ENCODE data around the gene XPO5.
A peak's percentile ranks its signal among the peaks of the same experiment; 100 is the strongest.
"Not testable (repeated sequence)": the region's sequence is repeated elsewhere in the genome, so short reads cannot be mapped to it uniquely, and the experiment has no call there.

Gene XPO5

DNA sequence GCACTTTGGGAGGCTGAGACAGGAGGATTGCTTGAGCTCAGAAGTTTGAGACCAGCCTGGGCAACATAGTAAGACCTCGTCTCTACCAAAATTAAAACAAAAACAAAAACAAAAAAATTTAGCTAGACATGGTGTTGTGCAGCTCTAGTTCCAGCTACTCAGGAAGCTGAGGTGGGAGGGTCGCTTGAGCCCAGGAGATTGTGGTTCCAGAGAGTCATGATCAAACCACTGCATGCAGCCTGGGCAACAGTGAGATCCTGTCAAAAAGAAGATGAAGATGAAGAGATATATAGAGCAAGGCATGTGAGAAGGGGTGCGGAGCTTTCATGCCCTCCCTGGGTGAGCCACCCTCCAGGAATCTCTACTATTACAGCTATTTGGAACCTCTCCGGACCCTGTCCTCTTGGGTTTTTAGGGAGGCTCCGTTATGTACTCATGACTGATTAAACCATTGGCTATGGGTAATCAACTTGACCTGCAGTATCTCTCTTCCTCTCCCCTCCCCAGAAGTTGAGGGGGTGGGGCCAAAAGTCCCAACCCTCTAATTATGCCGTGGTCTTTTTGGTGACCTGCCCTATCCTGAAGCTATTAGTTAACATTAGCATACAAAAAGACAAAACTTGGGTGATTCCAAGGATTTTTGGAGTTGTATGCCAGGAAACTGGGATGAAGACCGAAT is 9.2 kb upstream of the XPO5 start:
- H3K79me2 ChIP-seq (ENCODE audit: control insufficient read depth, insufficient read depth, low read length, unreplicated experiment), result peaks cover 19% of the 10 kb centered on the region
- H3K27me3 ChIP-seq (ENCODE audit: insufficient read depth, low read length), result no peaks in the 10 kb centered on the region
- H3K4me1 ChIP-seq (ENCODE audit: control insufficient read depth, insufficient read depth, low read length, unreplicated experiment), result peaks cover 34% of the 10 kb centered on the region
- peak overlapping the region; percentile 69 for H3K27ac ChIP-seq (ENCODE audit: low read depth, low read length)
- H3K4me3 ChIP-seq (ENCODE audit: low read depth, low read length), result no peak overlapping the region
- H3K36me3 ChIP-seq (ENCODE audit: insufficient read depth, low read length), result peaks cover 41% of the 10 kb centered on the region
- H2AFZ ChIP-seq (ENCODE audit: low read length, unreplicated experiment), result peak overlapping the region; percentile 12

DNA sequence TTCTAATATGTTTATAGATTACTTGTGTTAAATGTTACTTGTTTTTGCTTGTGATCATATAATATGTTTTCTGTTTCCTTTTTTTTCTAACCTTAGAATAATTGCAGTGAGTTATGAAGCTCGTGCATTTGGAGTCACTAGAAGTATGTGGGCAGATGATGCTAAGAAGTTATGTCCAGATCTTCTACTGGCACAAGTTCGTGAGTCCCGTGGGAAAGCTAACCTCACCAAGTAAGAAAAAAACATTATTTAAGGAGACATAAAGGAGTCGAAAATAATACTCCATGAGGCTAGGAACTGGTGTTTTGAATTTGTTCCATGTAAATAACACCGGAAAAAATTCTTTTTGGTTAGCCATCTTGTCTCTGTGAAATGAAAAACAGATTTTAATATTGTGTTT is 7.1 kb upstream of the XPO5 start:
- Histone ChIP-seq H3K36me3 (ENCODE audit: insufficient read depth, low read length) (peaks cover 30% of the 10 kb centered on the region), H3K27me3 (ENCODE audit: insufficient read depth, low read length) (no peaks in the 10 kb centered on the region), H3K4me1 (ENCODE audit: control insufficient read depth, insufficient read depth, low read length, unreplicated experiment) (peaks cover 50% of the 10 kb centered on the region), H3K4me3 (ENCODE audit: low read depth, low read length) (no peak overlapping the region), H3K79me2 (ENCODE audit: control insufficient read depth, insufficient read depth, low read length, unreplicated experiment) (peaks cover 37% of the 10 kb centered on the region), H2AFZ (ENCODE audit: low read length, unreplicated experiment) (peak overlapping the region; percentile 21), H3K27ac (ENCODE audit: low read depth, low read length) (peak overlapping the region; percentile 69)

DNA sequence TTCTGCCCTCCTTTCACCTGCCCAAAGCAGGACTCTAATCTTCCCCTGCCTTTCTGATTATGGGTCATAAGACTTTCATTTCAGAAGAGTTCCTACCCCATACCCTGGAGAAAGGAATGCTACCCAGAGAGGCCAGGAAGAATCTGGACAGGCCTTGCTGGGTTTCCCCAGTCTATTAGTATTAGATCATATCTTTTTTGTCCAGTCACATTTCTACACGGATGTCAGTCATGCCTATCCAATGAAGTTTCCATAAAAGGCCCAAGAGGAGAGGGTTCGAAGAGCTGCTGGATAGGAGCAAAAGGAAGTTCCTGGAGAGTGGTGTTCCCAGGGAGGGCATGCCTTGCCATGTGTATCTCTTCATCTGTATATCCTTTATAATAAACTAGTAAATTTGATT is 3.3 kb upstream of the XPO5 start:
- Histone ChIP-seq H2AFZ (ENCODE audit: low read length, unreplicated experiment) (no peak overlapping the region), H3K4me1 (ENCODE audit: control insufficient read depth, insufficient read depth, low read length, unreplicated experiment) (peaks cover 44% of the 10 kb centered on the region), H3K27me3 (ENCODE audit: insufficient read depth, low read length) (no peaks in the 10 kb centered on the region), H3K36me3 (ENCODE audit: insufficient read depth, low read length) (peaks cover 12% of the 10 kb centered on the region), H3K4me3 (ENCODE audit: low read depth, low read length) (peak overlapping the region; percentile 87), H3K27ac (ENCODE audit: low read depth, low read length) (peak overlapping the region; percentile 52), H3K79me2 (ENCODE audit: control insufficient read depth, insufficient read depth, low read length, unreplicated experiment) (peaks cover 66% of the 10 kb centered on the region)

GRCh38 chr6:43578748-43579147 is 2.9 kb upstream of the XPO5 start:
- Histone ChIP-seq H3K27me3 (ENCODE audit: insufficient read depth, low read length) (no peaks in the 10 kb centered on the region), H2AFZ (ENCODE audit: low read length, unreplicated experiment) (no peak overlapping the region), H3K4me3 (ENCODE audit: low read depth, low read length) (peak overlapping the region; percentile 87)

DNA sequence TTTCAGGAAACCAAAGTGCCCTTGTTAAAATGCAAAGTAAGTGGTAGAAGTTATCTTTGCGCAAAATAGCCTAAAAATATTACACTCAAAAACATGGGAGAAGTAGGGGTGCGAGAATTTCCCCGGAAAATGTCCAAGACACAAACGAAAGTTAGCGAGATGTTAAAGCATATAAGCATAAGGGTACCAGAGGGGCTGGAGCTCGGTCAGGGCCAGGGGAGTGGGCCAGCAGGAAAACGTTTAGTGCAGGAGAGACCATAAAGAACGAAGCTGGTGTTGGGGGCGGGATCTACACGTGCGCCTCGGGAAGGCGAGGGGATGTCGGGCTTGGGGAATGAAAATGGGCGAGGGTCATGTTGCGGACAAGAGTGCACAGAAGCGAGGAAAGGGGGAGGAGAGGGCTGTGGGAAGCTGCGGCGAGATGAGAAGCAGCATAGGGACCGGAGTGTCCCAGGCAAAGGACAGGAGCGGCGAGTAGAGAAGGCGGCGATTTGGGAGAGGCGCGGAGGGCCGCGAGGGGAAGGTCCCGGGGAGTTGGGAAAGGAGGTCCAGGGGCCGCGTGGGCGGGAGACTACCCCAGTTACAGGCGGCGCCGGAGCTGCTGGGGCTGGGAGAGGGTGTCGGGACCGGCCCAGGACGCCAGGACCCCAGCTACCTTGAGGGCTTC is 600 bp downstream of the XPO5 start:
- Histone ChIP-seq H3K27ac (ENCODE audit: low read depth, low read length) (peak overlapping the region; percentile 24; the same call in 1 of the 2 replicates), H3K4me1 (ENCODE audit: control insufficient read depth, insufficient read depth, low read length, unreplicated experiment) (peaks cover 23% of the 10 kb centered on the region), H2AFZ (ENCODE audit: low read length, unreplicated experiment) (peak overlapping the region; percentile 72), H3K27me3 (ENCODE audit: insufficient read depth, low read length) (no peaks in the 10 kb centered on the region), H3K79me2 (ENCODE audit: control insufficient read depth, insufficient read depth, low read length, unreplicated experiment) (peaks cover 73% of the 10 kb centered on the region), H3K4me3 (ENCODE audit: low read depth, low read length) (peak overlapping the region; percentile 87), H3K36me3 (ENCODE audit: insufficient read depth, low read length) (peaks cover 13% of the 10 kb centered on the region)

More at GRCh38 chr6:43578748-43579147, 2.9 kb upstream of the XPO5 start:
- Histone ChIP-seq H3K36me3 (ENCODE audit: insufficient read depth, low read length) (peaks cover 7% of the 10 kb centered on the region), H3K79me2 (ENCODE audit: control insufficient read depth, insufficient read depth, low read length, unreplicated experiment) (peaks cover 69% of the 10 kb centered on the region), H3K27ac (ENCODE audit: low read depth, low read length) (peak overlapping the region; percentile 52), H3K4me1 (ENCODE audit: control insufficient read depth, insufficient read depth, low read length, unreplicated experiment) (peaks cover 40% of the 10 kb centered on the region)

GRCh38 chr6:43572015-43572414 is 3.8 kb downstream of the XPO5 start:
- Histone ChIP-seq H3K27ac (ENCODE audit: low read depth, low read length) (no peak overlapping the region), H3K79me2 (ENCODE audit: control insufficient read depth, insufficient read depth, low read length, unreplicated experiment) (peaks cover 46% of the 10 kb centered on the region), H3K36me3 (ENCODE audit: insufficient read depth, low read length) (peaks cover 22% of the 10 kb centered on the region), H2AFZ (ENCODE audit: low read length, unreplicated experiment) (no peak overlapping the region), H3K4me1 (ENCODE audit: control insufficient read depth, insufficient read depth, low read length, unreplicated experiment) (no peaks in the 10 kb centered on the region), H3K27me3 (ENCODE audit: insufficient read depth, low read length) (no peaks in the 10 kb centered on the region), H3K4me3 (ENCODE audit: low read depth, low read length) (no peak overlapping the region)

GRCh38 chr6:43570876-43571441 is 4.9 kb downstream of the XPO5 start:
- no peaks in the 10 kb centered on the region for H3K27me3 ChIP-seq (ENCODE audit: insufficient read depth, low read length)
- H2AFZ ChIP-seq (ENCODE audit: low read length, unreplicated experiment), result no peak overlapping the region
- H3K4me3 ChIP-seq (ENCODE audit: low read depth, low read length), result no peak overlapping the region
- no peak overlapping the region for H3K27ac ChIP-seq (ENCODE audit: low read depth, low read length)
- peaks cover 22% of the 10 kb centered on the region for H3K36me3 ChIP-seq (ENCODE audit: insufficient read depth, low read length)
- peaks cover 36% of the 10 kb centered on the region for H3K79me2 ChIP-seq (ENCODE audit: control insufficient read depth, insufficient read depth, low read length, unreplicated experiment)
- H3K4me1 ChIP-seq (ENCODE audit: control insufficient read depth, insufficient read depth, low read length, unreplicated experiment), result no peaks in the 10 kb centered on the region

- peaks cover 55% of the 10 kb centered on the region for H3K36me3 ChIP-seq (ENCODE audit: insufficient read depth, low read length)
- no peak overlapping the region for H3K4me3 ChIP-seq (ENCODE audit: low read depth, low read length)
- no peak overlapping the region for H2AFZ ChIP-seq (ENCODE audit: low read length, unreplicated experiment)
- H3K27me3 ChIP-seq (ENCODE audit: insufficient read depth, low read length), result no peaks in the 10 kb centered on the region
- H3K4me1 ChIP-seq (ENCODE audit: control insufficient read depth, insufficient read depth, low read length, unreplicated experiment), result no peaks in the 10 kb centered on the region
- H3K27ac ChIP-seq (ENCODE audit: low read depth, low read length), result no peak overlapping the region
- H3K79me2 ChIP-seq (ENCODE audit: control insufficient read depth, insufficient read depth, low read length, unreplicated experiment), result no peaks in the 10 kb centered on the region
These were observed 16.5 kb downstream of the XPO5 start for GRCh38 chr6:43559328-43559727.

GRCh38 chr6:43557620-43558019 is 18.2 kb downstream of the XPO5 start:
- H3K36me3 ChIP-seq (ENCODE audit: insufficient read depth, low read length), result peaks cover 51% of the 10 kb centered on the region
- not testable (repeated sequence) for H3K79me2 ChIP-seq (ENCODE audit: control insufficient read depth, insufficient read depth, low read length, unreplicated experiment); H3K4me1 ChIP-seq (ENCODE audit: control insufficient read depth, insufficient read depth, low read length, unreplicated experiment); H2AFZ ChIP-seq (ENCODE audit: low read length, unreplicated experiment); H3K4me3 ChIP-seq (ENCODE audit: low read depth, low read length); H3K27ac ChIP-seq (ENCODE audit: low read depth, low read length); H3K27me3 ChIP-seq (ENCODE audit: insufficient read depth, low read length)

DNA sequence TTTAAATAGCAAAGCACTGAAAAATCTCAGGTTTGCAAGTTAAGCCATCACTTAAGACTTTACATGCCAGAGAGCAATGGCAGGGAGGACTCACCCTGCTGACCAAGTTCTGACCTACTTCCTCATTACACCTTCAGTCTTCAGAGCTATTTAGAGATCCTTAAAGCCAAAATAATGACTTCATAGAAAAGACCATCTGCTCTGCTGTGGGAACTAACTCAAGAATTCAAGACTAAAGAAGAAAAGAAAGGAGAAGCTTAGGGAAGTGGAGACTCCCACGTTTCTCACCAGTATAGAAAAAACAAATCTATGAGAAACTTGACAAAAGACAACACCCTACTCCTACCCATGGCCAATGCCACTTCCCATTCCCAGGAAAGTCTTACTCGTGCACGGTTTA is 28.6 kb downstream of the XPO5 start:
- H3K4me3 ChIP-seq (ENCODE audit: low read depth, low read length), result no peak overlapping the region
- H3K4me1 ChIP-seq (ENCODE audit: control insufficient read depth, insufficient read depth, low read length, unreplicated experiment), result no peaks in the 10 kb centered on the region
- peaks cover 39% of the 10 kb centered on the region for H3K36me3 ChIP-seq (ENCODE audit: insufficient read depth, low read length)
- no peak overlapping the region for H2AFZ ChIP-seq (ENCODE audit: low read length, unreplicated experiment)
- H3K79me2 ChIP-seq (ENCODE audit: control insufficient read depth, insufficient read depth, low read length, unreplicated experiment), result no peaks in the 10 kb centered on the region
- H3K27ac ChIP-seq (ENCODE audit: low read depth, low read length), result no peak overlapping the region
- H3K27me3 ChIP-seq (ENCODE audit: insufficient read depth, low read length), result no peaks in the 10 kb centered on the region

DNA sequence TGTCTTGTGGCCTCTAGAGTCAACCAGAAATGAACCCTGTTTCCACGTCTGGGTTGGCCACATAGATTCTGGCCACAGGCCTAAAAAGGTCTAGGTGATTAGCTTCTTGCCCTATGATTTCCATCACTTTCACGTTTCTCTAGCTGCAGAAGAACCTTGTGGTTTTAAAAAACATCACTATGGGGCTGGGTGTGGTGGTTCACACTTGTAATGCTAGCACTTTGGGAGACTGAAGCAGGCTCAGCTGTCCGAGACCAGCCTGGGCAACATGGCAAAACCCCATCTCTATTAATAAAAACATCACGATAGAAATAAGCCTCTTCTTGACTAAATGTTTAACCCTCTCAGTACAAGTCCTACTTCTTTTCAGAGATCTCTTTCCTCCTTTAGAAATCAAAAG is 31.4 kb downstream of the XPO5 start:
- Histone ChIP-seq H3K36me3 (ENCODE audit: insufficient read depth, low read length) (peaks cover 34% of the 10 kb centered on the region), H3K79me2 (ENCODE audit: control insufficient read depth, insufficient read depth, low read length, unreplicated experiment) (no peaks in the 10 kb centered on the region), H2AFZ (ENCODE audit: low read length, unreplicated experiment) (no peak overlapping the region)

More for the DNA sequence above, 31.4 kb downstream of the XPO5 start:
- Histone ChIP-seq H3K27me3 (ENCODE audit: insufficient read depth, low read length) (no peaks in the 10 kb centered on the region), H3K4me3 (ENCODE audit: low read depth, low read length) (no peak overlapping the region), H3K27ac (ENCODE audit: low read depth, low read length) (no peak overlapping the region), H3K4me1 (ENCODE audit: control insufficient read depth, insufficient read depth, low read length, unreplicated experiment) (no peaks in the 10 kb centered on the region)

Measured in ACC112 (cell line).